ENCODE measurements around the gene CNTNAP2. TPM values are rescaled to one million over a fixed set of nuclear protein-coding genes. Genes with fewer than 3 reads are reported as not detected.
A peak's percentile ranks its signal among the peaks of the same experiment; 100 is the strongest.
"Not testable (repeated sequence)": the region's sequence is repeated elsewhere in the genome, so short reads cannot be mapped to it uniquely, and the experiment has no call there.

The CNTNAP2 gene
- total RNA-seq, 1 donor from 2014 or later: 0.49 TPM

DNA sequence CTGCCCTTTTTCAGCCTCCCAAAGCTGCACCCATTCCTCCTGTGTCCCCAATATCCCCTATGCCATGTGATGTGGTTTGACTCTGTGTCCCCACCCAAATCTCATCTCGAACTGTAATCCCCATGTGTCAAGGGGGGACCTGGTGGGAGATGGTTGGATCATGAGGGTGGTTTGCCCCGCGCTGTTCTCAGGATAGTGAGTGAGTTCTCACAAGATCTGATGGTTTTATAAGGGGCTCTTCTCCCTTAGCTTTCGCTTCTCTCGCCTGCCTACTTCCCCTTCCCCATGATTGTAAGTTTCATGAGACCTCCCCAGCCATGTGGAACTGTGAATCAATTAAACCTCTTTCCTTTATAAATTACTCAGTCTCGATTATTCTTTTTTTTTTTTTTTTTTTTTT, 2185.8 kb downstream of the CNTNAP2 start:
- ATAC-seq; intact Hi-C loops (cut with DNase I); DNase-seq (ENCODE audit: low spot score): not testable (repeated sequence)

DNA sequence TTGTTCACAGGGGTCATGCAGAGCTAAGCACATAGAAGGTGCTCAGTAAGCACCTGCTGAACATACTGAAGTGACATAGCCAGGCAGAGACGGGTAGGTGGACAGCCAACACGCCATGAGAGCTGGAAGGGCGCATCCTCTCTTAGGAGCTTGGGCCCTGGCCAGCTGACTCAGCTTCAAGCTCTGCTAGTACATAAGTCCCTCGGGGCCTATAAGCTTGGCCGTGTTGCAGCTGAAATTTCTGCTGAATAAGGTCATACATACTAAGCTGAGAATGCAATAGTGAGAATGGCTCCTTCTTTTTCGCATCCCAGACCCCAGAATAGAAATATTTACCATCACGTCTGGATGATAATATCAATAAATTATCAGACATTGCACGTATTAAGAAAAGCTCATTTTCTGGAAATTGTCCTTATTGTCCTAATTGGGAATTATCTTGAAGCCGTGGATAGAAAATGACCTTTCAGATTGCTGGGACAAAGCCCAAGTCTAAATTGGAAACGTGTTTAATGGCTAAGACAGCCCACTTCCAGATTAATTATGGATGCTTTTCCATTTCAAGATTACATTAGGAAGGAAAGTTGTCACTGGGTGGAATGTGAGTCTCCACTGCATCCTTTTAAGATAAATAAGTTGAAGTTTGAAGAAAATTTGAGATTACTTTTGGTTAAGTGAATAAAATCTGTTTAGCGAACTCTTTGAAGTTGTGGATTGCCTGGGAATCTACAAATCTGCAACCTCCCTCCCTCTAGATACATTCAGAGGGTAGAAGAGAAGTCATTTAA, 2186.9 kb downstream of the CNTNAP2 start:
- intact Hi-C loops (cut with DNase I): no loop called here
- DNase-seq (ENCODE audit: low spot score): peak; percentile 87

DNA sequence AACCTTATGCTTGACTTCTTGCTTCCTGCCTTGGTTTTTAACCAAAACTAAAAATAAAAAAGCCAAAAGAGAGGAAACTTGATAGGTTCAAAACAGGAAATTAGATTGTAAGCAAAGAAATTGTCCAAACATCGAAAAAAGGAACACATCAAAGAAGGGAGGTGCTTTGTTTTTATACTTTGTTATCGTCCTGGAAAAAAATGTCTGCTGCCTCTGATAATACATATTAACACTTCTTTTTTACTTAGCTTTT, 2187.4 kb downstream of the CNTNAP2 start:
- intact Hi-C loops (cut with DNase I): no loop called here
- no peak for ATAC-seq
- no peak for DNase-seq (ENCODE audit: low spot score)

More for the DNA sequence above, 2186.9 kb downstream of the CNTNAP2 start:
- ATAC-seq: peak; percentile 97

DNA sequence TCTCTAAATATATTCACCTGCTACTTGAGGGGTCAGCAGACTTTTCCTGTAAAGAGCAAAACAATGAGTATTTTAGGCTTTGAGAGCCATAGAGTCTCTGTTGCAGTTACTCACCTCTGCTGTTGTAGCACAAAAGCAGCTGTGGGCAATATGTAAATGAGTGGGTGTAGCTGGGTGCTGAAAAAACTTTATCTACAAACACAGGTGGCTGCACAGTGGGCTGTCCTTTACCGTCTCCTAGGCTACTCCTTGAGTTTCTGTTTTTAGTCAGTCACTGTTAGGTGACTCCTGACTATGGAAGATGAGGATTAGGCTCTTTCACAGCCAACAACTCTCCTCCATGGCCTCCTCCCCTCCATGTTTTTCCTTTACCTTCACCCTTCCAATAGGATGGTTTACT, 2187.9 kb downstream of the CNTNAP2 start:
- no peak for DNase-seq (ENCODE audit: low spot score)
- intact Hi-C loops (cut with DNase I): no loop called here
- no peak for ATAC-seq

DNA sequence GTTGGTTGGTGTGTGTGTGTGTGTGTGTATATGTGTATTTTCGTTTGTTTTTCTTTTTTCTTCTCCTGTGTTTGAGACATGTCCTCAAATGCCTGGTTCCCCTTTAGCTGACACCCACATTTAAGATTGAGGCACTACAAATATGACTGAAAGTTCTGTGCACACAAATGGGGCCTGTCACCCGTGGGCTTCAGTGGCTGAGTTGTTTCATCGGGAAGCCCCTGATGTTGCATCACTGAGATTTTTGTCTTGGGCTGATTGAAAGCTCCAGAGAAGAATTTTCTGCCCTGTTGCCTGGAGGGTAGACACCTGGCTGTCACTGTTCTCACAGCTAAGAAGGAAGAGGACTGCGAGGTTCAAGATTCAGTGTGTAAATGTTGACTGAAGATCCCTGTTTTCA, 2190.2 kb downstream of the CNTNAP2 start:
- no peak for ATAC-seq
- intact Hi-C loops (cut with DNase I): no loop called here
- no peak for DNase-seq (ENCODE audit: low spot score)

DNA sequence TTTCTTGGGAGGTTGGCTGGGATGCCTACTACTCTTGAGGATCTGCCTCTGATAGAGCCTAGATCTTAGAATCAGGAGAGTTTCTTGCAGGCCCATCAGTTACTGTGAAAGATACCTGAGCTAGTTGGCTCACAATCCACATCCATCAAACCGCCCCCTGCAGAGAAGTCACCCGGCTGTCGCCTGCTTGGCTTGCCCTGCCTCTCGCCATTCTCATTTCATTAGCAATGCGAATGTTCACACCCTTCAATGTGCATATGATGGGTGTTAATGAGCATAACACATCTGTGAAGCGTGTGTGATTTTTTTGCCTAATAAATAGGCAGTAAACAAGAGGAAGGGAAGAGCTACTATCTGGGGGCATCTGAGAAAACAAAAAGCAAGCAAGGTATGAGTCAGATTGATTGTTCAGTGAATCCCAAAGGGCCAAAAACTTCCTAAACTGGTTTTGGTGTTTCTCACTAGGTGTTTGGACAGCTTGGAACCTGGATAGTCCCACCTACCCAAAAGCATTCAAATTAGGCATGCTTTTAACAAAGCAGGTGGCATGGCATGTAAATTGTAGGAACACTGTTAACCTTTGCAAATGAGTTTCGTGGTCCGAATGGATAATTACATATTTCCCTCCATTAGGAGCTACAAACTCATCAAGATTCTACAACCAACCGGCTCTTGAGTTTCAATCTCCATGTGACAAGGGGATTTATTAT, 2201.7 kb downstream of the CNTNAP2 start:
- ATAC-seq: no peak
- intact Hi-C loops (cut with DNase I): no loop called here
- DNase-seq (ENCODE audit: low spot score): no peak

DNA sequence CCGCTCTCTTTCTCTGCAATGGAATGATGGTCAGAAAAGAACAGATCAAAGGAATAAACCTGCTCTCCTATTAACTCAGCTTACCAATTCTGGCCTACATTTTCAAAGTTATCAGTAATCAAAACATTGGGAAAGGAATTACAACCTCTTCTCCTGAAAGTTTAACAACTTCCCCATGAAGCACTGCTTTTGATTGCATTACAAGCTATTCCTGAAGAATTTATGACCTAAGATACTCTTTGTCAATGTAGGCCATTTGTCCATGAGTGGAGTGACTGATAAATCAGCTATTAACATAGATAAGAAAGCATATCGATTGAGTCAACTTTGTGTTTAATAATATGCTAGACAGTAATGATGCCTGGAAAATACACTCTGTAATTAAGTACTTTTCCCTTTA, 2202.2 kb downstream of the CNTNAP2 start:
- intact Hi-C loops (cut with DNase I): no loop called here
- ATAC-seq: no peak
- DNase-seq (ENCODE audit: low spot score): no peak

DNA sequence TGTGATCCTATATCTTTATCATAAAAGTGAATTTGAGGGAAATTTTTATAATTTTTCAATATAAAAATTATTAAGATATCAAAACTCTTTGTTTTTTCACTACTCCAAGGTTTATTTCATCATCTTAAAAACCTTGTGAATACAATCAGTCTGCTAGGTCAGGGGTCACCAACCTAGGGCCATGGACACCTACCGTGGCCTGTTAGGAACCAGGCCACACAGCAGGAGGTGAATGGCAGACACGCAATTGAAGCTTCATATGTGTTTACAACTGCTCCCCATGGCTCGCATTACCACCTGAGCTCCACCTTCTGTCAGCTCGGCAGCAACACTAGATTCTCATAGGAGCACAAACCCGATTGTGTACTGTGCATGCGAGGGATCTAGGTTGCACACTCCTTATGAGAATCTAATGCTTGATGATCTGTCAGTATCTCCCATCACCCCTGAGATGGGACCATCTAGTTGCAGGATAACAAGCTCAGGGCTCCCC, 2202.8 kb downstream of the CNTNAP2 start:
- ATAC-seq: no peak
- no peak for DNase-seq (ENCODE audit: low spot score)
- intact Hi-C loops (cut with DNase I): no loop called here

DNA sequence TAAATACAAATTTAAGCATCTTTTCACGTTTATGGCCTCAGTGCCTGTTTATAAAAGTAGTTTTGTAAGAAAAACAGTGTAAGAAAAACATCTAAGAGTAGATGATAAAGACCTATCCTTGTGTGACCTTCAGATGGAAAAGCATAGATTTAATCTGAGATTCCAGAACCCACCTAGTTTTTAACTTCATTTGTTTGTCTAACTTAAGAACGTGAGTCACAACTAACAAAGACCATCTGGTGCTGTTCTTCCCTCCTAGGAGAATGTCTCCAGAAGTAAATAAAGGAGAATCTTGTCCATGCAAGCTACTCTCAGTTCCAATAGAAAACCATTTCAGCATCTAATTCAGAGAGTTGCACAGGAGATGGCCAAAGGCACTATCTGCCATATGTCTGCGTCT, 2208.6 kb downstream of the CNTNAP2 start:
- DNase-seq (ENCODE audit: low spot score) (no peak), ATAC-seq (no peak)
- intact Hi-C loops (cut with DNase I): no loop called here

DNA sequence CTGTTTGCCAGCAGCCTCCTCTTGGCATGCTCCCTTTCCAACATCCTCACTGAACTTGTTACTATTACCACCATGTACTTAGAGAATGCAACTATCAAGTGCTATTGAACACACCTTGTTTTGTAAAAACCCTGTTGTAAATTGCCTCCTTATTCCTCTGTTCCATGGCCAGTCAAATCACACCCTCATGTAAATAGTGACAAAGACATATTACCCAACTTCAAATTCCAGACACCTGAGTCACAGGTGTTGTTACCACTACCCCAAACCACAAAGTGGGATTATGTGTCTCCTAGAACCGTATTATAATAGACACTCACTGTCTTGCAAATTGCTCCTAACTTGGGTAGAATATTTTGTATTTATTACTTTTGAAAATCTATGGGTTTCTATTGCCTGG, 2210.8 kb downstream of the CNTNAP2 start:
- intact Hi-C loops (cut with DNase I): no loop called here
- DNase-seq (ENCODE audit: low spot score) (no peak), ATAC-seq (no peak)

DNA sequence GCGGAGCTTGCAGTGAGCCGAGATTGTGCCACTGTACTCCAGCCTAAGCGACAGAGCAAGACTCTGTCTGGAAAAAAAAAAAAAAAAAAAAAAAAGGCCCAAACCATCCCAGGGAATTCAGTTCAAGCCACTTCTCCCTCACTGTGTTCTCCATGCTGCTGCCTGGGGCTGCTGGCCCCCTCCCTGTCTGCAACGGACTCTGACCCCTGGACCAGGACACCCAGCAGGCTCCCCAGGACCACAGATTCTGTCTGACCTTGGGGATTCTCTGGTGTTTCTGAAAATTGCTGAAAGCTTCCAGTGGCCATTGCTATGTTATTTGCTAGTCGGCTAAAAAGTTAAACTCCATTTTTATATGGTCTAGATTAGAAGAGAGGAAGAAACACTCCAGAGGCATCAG, 2212.3 kb downstream of the CNTNAP2 start:
- ATAC-seq (no peak), DNase-seq (ENCODE audit: low spot score) (no peak)
- intact Hi-C loops (cut with DNase I): no loop called here

DNA sequence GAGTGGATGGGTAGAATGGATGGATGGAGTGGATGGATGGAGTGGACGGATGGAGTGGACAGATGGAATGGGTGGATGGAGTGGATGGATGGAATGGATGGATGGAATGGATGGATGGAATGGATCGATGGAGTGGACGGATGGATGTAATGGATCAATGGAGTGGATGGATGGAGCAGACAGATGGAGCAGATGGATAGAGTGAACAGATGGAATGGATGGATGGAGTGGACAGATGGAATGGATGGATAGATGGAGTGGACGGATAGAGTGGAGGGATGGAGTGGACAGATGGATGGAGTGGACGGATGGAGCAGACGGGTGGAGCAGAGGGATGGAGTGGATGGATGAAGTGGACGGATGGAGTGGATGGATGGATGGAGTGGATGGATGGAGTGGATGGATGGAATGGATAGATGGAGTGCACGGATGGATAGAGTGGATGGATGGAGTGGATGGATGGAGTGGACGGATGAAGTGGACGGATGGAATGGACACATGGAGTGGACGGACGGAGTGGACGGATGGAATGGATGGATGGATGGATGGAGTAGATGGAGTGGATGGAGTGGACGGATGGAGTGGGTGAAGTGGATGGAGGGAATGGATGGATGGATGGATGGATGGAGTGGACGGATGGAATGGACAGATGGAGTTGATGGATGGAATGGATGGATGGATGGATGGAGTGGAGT, 2213.7 kb downstream of the CNTNAP2 start:
- ATAC-seq: no peak
- DNase-seq (ENCODE audit: low spot score): no peak
- intact Hi-C loops (cut with DNase I): no loop called here

DNA sequence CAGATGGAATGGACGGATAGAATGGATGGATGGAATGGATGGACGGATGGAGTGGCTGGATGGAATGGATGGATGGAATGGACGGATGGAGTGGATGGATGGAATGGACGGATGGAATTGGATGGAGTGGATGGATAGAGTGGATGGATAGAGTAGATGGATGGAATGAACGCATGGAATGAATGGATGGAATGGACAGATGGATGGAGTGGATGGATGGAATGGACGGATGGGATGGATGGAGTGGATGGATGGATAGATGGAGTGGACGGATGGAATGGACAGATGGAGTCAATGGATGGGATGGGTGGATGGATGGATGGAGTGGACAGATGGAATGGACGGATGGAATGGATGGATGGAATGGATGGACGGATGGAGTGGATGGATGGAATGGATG, 2214.2 kb downstream of the CNTNAP2 start:
- ATAC-seq (no peak), DNase-seq (ENCODE audit: low spot score) (no peak)
- intact Hi-C loops (cut with DNase I): no loop called here

DNA sequence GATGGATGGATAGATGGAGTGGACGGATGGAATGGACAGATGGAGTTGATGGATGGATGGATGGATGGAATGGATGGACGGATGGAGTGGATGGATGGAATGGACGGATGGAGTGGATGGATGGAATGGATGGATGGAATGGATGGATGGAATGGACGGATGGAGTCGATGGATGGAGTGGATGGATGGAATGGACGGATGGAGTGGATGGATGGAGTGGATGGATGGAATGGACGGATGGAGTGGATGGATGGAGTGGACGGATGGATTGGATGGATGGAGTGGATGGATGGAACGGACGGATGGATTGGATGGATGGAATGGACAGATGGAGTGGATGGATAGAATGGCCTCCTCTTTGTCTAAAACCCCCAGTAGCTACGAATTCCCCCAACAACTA, 2214.9 kb downstream of the CNTNAP2 start:
- intact Hi-C loops (cut with DNase I); ATAC-seq: not testable (repeated sequence)
- peak; percentile 66 for DNase-seq (ENCODE audit: low spot score)

DNA sequence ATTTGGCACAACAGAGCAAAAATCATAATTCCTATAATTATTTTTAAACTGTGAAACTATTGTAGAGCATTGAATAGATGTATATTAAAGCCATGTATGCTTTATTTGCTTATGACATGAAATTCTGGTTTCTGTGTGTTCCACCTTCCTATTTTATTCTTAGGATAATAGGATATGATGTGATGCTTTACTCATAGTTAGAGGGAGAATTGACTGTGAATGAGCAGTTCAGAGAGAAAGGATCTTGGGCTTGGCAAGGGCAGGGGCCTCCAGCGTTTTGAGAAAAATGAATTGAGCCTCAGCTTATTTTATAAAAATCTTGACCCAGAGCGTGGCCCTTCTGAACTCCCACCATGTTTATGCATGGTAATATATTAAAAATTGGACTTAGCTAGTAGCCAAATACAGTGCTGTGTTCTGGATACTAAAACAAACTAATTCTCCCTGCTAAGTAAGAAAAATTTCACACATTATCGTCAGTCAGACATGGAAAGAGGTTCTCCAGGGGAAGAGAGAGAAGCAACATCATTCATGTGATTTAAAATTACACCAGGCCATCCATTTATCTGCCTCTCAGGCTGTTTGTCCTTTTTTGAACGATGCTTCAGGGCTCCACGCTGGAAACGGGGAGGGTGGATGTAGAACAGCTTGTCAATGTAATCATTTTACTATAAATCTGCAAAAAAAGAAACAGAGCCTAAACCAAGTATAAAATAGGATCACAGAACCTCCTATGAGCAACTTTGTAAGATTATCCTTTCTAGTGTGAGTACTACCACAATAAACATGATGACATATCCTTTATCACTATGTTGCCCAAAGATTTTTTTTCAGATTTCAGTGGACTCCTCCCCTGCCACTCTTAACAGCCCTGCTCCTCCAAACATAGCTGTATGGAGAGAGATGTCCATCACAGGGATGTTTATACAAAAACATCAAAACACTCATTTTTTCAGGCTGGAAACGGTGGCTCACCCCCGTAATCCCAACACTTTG, 2215.9 kb downstream of the CNTNAP2 start:
- DNase-seq (ENCODE audit: low spot score): no peak
- ATAC-seq: no peak
- intact Hi-C loops (cut with DNase I): no loop called here

DNA sequence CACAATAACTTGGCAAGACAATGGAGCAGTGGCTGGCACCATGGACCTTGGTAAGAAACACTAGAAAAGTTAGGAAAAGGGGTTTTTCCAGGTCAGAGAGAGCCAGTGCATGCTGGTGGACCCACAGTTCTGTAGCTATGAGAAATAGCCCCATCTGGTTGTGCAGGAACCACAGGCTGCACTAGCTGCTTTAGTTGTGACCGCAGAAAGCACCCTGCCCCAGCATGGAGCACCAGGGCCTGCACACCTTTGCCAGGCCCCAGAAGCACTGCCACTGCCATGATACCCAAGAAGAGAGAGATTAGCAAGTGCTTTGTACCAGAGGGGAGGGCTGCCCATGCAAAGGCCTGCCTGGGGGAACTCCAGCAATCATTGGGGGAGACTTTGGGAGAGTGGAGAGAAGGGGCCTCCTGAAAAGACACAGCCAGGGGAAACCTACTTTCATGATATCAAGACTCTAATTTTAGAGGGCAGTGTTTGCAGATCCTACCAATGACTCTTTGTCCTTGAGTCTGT, 2217.9 kb downstream of the CNTNAP2 start:
- no peak for ATAC-seq
- intact Hi-C loops (cut with DNase I): no loop called here
- DNase-seq (ENCODE audit: low spot score): no peak

DNA sequence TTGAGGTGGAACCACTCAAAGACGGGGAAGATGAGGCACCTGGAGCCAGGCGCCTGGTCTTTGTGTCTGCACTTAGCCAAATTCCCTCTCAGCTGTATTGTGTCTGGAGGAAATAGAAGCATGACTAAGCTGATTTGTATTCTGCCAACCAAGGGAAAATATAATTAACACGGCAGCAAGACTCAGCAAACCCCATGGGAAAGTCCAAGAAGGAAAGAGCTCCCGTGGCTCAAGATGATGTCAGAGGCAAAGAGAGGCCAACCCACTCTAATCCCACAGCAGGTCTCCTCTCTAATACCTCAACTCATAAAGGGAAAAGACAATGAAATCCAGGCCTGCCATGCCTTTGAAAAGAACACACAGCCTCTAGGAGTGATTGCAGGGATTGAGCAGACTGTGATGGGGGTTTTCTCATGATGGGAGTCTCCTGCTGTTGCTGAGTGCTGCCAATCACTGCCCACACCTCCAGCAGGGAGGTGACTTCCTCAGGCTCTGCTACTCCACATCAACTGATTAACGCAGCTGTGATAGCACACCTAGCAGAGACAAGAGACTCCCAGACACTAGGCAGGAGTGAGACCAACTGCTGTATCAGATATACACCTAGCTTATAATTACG, 2218.5 kb downstream of the CNTNAP2 start:
- no peak for DNase-seq (ENCODE audit: low spot score)
- no peak for ATAC-seq
- intact Hi-C loops (cut with DNase I): no loop called here

DNA sequence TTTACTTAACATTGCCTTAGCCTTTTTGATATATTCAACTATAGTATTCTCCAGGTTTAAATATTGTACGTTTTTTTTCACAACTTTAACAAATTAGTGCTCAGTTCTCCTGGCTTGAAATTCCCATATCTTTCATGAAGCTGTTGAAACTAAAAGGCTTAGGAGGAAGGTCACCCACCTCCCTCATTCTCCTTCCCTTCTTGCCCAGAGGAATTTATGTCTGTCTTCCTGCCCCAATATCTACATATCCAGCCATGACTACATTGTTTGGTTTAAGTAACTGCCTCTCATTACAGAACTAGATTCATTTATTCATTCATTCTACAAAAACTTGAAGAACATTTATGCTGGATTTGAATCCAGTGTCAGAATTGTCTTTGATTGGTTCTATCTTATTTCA, 2219.2 kb downstream of the CNTNAP2 start:
- no peak for DNase-seq (ENCODE audit: low spot score)
- intact Hi-C loops (cut with DNase I): no loop called here
- no peak for ATAC-seq

Data from sciatic nerve (tissue), 2 donors.